ENCODE measurements around the gene ARID4B.

DNA sequence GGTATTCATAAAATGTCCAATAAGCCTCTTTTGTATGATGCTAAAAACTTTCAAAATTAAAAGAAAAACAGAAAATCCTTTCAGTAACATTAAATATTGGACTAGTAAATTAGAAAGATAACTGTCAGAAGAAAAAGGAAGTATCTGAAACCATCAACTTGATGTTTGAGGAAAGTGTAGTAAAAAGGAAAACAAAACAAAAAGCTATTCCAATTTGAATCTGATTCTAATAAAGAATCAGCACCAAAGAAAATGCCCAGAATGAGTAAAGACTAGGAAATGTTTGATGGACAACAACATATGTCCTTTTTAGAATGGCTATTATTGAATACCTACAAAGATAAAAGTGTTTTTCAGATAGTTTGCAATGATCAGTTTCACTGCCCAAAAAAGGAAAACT, 87.0 kb downstream of the ARID4B start:
- TF ChIP-seq, protein P1, sequence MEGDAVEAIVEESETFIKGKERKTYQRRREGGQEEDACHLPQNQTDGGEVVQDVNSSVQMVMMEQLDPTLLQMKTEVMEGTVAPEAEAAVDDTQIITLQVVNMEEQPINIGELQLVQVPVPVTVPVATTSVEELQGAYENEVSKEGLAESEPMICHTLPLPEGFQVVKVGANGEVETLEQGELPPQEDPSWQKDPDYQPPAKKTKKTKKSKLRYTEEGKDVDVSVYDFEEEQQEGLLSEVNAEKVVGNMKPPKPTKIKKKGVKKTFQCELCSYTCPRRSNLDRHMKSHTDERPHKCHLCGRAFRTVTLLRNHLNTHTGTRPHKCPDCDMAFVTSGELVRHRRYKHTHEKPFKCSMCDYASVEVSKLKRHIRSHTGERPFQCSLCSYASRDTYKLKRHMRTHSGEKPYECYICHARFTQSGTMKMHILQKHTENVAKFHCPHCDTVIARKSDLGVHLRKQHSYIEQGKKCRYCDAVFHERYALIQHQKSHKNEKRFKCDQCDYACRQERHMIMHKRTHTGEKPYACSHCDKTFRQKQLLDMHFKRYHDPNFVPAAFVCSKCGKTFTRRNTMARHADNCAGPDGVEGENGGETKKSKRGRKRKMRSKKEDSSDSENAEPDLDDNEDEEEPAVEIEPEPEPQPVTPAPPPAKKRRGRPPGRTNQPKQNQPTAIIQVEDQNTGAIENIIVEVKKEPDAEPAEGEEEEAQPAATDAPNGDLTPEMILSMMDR (IDR thresholded peaks at IDR 0.05) = no peak
- TF ChIP-seq POLR2A (IDR thresholded peaks at IDR 0.05) (no peak), EP300 (IDR thresholded peaks at IDR 0.05) (no peak)

Data from gastroesophageal sphincter (tissue), 3 donors.